NCI-H1694 treated with DMSO at 0.1 percent for 48 hours (cell line): ENCODE measurements around the gene TPO.

Experiments
- DNase-seq: peaks from one replicate; lab custom pipeline; 2025; lab: John Stamatoyannopoulos, UW

Gene TPO

GRCh38 chr2:1528273-1529064, 115.2 kb downstream of the TPO start:
- no peak for DNase-seq

DNA sequence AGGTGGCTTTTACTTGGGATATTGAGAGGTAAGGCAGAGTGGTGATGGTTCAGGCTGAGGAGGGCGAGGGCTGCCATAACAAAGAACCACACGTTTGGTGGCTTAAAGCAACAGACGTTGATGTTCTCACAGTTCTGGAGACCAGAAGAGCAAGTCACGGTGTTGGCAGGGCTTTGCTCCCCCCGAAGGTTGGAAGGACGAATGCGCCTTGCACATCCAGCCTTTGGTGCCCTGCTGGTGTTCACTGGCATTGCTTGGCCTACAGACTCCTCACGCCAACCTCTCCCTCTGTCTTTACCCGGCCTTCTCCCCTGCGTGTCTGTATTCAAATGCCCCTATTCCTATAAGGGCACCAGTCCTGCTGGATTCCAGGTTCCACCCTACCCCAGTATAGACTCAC, 125.4 kb downstream of the TPO start:
- no peak for DNase-seq

GRCh38 chr2:1539441-1539840, 126.2 kb downstream of the TPO start:
- no peak for DNase-seq

DNA sequence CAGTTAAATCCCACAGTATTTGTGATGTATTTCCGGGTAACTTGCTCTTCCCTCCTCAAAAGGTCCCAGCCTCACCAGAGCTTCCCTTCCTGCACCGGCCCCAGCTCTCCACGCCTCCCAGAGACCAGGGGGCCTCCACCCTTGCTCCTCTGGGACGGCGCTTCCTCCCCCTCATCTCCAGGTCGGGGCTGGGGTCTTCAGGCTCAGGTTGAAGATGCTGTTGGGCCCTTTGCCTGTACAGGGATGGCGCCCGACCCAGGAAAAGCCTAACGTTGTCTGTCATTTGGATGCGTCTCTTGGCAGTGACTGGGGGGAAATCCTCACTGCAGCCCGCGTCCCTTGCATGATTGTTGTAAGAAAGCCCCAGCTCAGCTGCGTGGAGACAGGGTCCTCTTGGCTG, 126.7 kb downstream of the TPO start:
- no peak for DNase-seq

DNA sequence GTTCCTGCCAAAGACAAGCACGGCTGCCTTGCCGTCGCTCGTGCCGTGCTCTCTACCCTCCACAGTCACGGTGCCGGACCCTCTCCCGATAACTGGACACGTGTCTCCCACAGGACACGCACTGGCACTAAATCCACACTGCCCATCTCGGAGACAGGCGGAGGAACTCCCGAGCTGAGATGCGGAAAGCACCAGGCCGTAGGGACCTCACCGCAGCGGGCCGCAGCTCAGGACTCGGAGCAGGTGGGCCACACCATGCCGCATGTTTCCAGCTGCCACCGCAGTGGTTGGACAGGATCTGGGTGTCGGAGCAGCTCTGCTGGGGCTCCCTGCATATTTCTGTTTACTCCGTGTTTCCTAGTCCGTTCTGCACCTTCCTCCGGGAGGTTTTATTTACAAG, 127.2 kb downstream of the TPO start:
- DNase-seq: no peak

DNA sequence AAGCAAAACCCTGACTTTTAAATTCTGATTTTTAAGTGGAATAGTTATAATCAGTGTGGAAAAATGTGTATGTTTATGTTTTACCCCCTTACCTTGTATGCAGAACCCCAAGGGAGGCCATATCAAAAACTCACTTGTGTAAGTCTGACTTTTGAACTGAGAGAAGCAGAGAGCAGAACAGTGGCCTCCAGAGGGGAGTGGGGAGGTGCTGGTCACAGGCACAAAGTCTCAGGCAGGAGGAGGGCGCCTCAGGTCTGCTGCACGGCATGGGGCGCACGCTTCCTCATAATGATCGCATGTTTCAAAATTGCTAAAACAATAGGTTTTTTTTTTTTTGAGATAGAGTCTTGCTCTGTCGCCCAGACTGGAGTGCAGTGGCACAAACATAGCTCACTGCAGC, 127.8 kb downstream of the TPO start:
- no peak for DNase-seq

DNA sequence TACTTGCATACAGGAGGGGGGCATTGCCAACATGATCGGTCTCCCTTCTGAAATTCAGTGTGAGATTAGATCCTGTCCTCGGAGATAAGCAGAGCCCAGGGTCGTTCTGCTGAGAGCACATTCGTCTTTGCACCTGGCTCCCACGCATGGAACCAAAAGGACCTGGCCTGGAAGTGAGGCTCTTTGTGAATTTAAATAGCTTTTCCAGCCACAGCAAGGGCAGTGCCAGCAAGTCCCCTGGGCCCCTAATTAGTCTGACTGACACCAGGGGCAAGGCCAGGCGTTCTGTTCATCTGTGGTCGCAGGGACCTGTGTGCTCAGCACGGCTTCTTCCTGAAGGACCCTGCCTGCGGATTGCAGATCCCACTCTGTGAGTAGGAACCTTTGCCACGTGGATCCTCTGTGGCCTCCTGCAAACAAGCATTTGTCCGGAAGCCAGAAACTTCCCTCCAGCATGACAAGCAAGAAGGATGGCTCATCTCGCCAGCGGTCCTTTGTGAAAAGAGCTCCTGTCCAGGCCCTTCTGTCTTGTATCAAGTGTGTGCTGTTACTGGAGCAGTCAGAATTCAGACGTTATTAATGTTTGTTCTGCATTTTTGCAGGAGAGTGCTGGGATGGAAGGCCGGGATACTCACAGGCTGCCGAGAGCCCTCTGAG, 128.7 kb downstream of the TPO start:
- no peak for DNase-seq

GRCh38 chr2:1542971-1543370, 129.7 kb downstream of the TPO start:
- DNase-seq: no peak

- DNase-seq: no peak
Observed at GRCh38 chr2:1543776-1544477, 130.7 kb downstream of the TPO start.

DNA sequence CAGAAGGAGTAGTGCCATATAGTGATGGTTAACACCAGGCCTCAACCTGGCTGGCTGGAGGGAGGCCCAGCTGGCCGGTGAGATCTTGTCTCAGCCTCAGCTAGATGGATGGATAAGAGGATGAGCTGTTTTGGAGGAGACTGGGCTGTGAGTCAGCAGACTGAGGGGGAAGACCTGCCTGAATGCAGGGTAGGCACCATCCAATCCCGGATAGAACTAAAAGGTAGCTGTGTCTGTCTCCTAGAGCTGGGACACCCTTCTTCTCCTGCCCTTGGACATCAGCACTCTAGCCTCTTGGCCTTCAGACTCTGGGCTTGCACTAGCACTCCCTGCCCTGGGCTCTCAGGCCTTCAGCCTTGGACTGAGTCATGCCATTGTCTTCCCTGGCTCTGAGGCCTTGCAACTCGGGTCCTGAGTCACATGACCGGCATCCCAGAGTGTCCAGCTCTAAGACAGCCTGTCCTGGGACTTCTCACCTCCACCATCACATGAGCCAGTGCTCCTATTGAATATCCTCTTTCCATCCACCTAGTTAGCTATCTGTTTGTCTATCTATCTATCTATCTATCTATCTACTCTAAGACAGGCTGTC, 131.3 kb downstream of the TPO start:
- no peak for DNase-seq

GRCh38 chr2:1546023-1546591, 132.8 kb downstream of the TPO start:
- peak; percentile 39 for DNase-seq

DNA sequence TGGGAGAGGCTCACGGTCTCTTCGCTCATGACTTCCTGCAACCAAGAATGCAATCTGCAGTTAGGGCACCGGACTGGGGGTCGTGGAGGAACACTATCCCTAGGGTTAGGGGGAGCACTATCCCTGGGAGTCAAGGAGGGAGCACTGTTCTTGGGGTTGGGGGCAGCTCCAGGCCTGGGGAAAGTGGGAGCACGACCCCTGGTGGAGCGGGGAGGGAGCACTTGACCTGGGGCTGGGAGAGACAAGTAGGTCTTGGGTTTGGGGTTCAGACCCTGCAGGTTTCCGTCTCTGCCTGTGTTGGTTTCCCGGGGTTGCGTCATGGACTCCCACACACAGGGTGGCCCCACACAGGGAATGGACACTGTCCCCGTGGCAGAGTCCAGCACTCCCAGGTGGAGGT, 133.6 kb downstream of the TPO start:
- no peak for DNase-seq

DNA sequence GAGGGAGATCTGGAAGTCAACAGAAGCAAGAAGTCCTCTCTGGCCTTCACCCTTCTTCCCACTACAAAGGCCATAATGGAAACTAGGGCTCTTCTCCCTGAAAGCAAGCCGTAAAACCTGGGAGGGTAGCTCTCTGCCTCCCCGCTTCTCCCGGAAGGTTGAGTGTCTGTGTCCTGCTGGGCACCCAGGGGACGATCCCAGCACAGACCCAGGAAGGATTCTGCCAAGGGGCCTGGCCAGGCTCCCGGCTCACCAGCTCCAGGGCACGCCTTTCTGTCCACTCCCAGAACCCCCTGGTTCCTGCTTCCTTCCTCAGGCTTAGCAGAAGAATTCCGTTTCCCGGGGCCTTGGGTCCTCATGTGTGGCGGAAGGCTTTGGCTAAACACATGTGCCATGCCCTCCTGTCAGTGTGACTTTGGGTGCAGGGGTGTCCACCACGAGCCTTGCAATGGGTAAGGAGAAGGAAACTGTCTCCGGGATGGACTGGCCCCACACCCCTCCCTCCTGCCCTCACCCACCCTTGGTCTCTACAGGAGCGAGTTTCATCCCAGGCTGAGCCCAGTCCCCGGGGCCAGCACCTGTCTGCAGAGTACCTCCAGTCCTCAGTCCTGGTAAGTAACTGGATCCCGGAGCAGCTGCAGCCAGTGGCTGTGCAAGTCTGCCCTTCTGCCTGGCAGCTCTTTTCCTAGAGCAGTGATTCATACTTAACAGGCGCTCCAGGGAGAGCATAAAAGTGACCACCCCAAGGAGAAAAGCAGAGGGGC, 135.8 kb downstream of the TPO start:
- no peak for DNase-seq

DNA sequence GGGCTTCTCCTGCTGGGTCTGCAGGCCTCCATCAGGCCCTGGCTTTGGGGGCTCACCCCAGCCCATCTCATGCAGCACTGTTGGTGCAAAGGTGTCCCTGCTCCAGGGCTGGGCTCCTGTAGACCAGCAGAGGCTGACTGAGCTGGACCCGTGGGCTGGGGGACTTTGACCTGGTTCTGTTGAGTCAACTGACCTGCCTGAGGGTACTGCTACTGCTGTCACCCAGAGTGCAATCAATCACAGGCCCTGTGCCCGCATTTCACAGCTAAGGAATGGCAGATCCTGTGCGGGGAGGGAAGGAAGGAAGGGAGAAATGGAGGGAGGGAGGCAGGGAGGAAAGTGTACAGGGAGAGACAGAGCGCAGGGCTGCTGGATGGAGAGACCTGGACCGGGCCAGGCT, 136.8 kb downstream of the TPO start:
- no peak for DNase-seq

DNA sequence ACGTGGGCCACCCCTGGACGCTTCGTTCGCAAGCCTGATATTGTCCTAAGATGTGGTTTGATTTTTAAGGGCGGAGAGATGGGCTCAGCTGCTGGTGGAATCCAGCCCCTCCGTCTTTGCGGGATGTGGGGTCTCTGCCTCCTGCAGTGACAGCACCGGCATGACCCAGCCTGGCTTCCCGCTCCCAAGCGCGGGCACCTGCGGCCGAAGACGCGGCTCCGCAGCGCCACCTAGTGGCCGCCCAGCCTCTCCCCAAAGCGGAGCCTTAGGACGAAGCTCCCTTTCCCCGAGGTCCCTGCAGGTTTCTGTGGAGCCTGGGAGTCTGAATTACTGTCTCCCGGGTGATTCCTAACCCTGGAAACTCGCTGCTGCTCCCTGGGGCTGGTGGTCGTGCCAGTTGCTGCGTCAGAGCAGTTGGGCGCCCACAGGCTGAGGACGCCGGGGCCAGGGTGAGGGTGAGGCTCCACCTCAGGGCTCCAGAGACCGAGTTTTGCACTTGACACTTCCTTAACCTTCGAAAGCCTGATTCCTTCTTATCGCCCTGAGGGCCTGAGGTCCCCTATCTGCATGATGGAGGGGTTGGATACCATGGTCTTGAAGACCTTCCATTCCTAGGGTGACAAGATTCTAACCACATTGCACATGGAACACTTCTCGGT, 137.5 kb downstream of the TPO start:
- peak; percentile 14 for DNase-seq

DNA sequence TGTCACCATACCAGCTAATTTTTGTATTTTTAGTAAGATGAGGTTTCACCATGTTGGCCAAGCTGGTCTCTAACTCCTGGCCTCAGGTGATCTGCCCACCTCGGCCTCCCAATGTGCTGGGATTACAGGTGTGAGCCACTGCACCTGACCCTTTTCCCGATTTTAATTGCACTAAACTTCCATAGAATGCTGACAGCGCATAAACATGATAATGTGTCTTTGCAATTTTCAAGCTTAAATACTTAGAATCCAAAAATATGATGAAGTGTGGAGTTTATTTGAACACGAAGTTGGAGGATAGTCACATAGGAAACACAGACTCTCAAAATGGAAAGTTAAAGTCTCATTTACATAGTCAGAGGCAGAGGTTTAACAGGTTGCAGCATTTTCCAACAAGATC, 138.6 kb downstream of the TPO start:
- DNase-seq: no peak

DNA sequence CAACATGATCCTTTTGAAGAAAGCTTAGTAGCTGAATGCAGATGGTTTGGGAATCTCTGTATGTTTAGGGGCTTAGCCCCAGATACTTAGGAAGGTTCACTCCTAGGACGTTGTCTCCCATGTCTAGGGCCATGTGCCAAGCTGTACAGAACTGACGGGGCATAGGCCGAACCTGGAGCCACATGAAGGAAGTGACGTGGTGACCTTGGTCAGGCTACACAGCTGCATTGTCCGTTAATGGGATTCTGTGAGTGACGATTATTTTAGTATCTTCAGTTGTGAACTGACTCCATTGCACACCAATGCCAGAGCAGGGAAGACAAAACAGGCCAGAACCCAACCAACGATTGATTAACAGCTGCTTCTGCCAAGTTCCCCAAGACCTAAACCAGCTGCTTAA, 139.3 kb downstream of the TPO start:
- no peak for DNase-seq

- no peak for DNase-seq
Observed at GRCh38 chr2:1553671-1554295, 140.5 kb downstream of the TPO start.

GRCh38 chr2:1556286-1556685, 143.0 kb downstream of the TPO start:
- no peak for DNase-seq

GRCh38 chr2:1556776-1557466, 143.7 kb downstream of the TPO start:
- DNase-seq: no peak
